GM21423 (cell line): Measurements from ENCODE around the gene RPL18.
"Not testable (repeated sequence)": the region's sequence is repeated elsewhere in the genome, so short reads cannot be mapped to it uniquely, and the experiment has no call there.

Source experiments
- ATAC-seq: cut with Tn5 transposase; IDR thresholded peaks from one replicate; pipeline ENCODE4 v1.9.1; 2021; ENCODE audit warnings: mild to moderate bottlenecking, moderate library complexity; ENCODE audit not compliant: unreplicated experiment

Gene RPL18

DNA sequence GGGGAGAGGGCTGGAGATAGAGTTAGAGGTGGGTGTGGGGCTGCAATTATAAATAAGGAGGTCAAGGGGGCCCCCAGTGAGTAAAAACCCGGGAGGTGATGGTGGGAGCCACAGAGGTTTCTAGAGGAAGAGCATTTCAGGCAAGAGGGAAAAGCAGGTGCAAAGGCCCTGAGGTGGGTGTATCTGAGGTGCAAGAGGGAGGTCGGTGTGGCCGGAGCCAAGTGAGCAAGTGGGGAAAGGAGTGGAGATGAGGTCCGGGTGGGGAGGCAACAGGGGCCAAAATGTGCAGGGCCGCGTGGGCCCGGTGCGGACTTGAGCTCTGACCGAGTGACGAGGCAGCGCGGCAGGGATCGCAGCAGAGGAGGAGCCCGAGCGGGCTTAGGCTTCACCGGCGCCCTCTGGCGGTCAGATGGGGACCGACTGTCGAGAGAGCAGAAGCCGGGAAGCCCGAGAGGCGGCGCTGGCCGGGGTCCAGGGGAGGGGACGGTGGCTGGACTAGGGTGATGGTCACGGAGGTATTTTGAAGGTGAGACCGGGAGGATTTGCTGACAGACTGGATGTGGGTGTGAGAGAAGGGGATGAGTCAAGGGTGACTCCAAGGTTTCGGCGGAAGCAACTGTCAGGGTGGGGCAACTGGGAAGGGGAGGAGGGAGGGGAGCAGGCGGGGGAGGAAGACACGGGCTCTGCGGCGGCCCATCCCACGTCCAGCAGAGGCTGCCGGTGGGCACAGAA, 30.1 kb downstream of the RPL18 start:
- no peak for ATAC-seq

- ATAC-seq: no peak
These were observed 31.6 kb downstream of the RPL18 start for GRCh38 chr19:48587387-48587786.

- no peak for ATAC-seq
These were observed 36.8 kb downstream of the RPL18 start for GRCh38 chr19:48582168-48582567.

- ATAC-seq: no peak
These were observed 40.1 kb downstream of the RPL18 start for GRCh38 chr19:48578891-48579290.

DNA sequence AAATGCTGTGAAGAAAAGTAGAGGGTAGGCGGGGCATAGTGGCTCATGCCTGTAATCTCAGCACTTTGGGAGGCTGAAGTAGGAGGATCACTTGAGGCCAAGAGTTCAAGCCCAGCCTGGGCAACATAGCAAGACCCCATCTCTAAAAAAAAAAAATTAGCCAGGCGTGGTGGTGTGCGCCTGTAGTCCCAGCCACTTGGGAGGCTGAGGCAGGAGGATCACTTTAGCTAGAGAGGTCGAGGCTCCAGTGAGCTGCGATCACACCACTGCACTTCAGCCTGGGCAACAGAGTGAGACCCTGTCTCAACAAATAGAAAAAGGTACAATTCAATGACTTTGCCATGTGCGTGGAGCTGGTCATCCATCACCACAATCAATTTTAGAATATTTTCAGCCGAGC, 41.1 kb downstream of the RPL18 start:
- not testable (repeated sequence) for ATAC-seq

DNA sequence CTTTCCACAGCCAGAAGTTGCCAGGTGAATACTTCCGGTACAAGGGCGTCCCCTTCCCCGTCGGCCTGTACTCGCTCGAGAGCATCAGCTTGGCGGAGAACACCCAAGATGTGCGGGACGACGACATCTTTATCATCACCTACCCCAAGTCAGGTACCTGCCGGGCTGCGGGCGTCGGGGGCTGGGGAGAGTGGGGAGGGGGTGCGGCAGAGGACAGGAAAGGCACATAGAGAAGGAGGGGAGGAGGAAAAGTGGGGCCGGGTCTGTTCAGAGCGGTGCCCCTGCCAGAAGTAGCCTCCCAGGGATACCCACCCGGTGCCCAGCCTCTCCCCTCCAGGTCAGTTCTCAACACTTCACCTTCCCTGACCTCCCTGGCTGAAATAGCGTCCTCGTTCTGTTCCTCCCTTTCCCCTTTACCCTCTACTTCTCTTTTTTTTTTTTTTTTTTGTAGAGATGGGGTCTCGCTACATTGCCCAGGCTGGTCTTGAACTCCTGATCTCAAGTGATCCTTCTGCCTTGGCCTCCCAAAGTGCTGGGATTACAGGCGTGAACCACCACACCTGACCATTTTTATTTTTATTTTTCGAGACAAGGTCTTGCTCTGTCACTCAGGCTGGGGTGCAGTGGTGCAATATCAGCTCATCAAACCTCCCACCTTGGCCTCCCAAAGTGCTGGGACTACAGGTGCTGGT, 42.9 kb downstream of the RPL18 start:
- no peak for ATAC-seq

DNA sequence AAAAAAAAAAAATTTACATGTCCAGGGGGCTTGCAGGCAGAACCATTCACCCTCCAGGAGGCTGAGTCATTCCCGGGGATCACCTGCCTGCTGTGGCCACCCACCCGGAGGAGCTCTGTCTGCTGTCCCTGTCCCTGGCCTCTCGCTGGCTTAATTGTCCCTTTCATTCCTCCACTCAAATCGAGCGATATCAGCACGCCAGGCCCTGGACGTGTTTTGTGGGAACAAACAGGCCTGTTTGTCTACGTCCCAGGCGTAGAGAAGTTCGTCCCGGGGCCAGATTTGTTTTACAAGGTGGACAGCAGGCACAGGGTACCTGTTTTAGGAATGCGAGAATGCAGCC, 45.8 kb downstream of the RPL18 start:
- ATAC-seq: no peak

DNA sequence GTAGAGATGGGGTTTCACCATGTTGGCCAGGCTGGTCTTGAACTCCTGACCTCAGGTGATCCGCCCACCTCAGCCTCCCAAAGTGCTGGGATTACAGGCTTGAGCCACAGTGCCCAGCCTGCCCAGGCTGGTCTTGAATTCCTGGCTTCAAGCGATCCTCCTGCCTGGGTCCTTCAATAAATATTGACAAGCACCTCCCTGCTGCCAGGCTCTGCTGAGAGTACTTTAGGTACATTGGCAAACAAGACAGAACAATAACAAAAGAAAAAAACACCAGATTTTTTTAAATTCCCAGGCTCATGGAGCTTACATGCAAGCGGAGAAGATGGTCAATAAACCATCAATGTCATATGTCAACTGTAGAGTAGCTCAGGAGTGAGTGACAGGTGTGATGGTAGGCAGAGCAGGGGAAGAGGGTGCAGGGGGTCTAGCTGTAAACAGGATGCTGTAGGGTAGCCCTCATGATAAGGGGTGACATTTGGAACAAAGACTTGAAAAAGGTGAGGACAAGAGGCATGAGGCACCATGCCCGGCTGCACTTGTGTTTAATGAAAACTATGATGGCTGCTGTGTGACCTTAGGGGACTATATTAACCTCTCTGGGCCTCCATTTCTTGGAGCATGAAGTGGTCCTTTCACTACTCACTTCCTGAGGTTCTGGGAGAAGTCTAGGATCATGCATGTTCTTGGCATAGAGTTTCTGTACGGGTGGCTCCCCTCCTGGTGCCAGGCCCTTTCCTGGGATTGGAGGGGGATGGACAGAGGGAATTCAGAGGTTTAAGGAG, 47.4 kb downstream of the RPL18 start:
- no peak for ATAC-seq

DNA sequence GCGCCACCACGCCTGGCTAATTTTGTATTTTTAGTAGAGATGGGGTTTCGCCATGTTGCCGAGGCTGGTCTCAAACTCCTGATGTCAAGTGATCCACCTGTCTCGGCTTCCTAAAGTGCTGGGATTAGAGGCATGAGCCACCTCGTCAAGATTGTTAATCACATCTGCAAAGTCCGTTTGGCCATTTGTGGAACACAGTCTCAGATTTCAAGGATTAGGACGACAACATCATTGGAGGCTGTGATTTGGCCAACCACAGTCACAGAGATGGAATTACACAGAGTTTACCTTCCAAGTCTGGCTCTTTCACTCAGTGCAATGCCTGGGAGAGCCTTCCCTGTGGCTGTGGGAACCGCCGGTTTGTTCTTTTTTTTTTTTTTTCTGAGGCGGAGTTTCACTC, 49.2 kb downstream of the RPL18 start:
- no peak for ATAC-seq

DNA sequence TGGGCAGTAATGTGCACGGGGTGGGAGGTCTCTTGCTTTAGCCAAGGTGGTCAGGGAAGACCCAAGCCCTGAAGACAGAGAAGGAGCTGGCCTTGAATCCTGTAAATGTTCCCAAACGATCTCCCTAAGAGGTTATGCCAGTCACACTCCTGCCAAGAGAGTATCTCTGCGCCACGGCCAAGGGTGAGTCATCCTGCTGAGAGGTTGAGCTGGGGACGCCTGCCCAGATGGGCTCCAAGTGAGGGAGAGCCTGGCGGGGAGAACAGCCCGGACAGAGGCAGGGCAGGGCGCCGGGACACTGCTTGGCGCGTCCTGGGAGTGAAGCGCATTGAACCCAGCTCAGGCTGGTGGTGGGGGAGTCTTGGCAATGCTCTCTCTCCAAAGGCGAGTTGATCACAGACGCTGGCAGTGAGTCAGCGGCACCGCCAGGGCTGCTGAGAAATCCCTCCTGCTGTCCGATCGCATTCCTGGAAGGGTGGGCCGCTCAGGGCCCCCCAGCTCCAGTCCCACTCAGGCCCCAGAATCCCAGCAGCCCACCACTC, 50.6 kb downstream of the RPL18 start:
- ATAC-seq: no peak
